K562 (cell line): Measurements from ENCODE around the gene LRRTM4. TPM values are rescaled to one million over a fixed set of nuclear protein-coding genes. Genes with fewer than 3 reads are reported as not detected.

Experiments used
- ATAC-seq: fragments of 200-7000 bp; cut with Tn5 transposase; 3 replicates; pipeline ENCODE4 v1.9.1; 2020; ENCODE audit warnings: moderate library complexity
- BruUV-seq: library from RNA; stranded (reverse); fragments of 400-500 nt; replicated peaks from 2 replicates; lab custom pipeline; 2021; lab: Mats Ljungman, UMichigan
- CTCF ChIA-PET: fragments of 300-600 bp; formaldehyde crosslinking; extraction: SDS; loops from one replicate; lab custom pipeline; 2021; ENCODE audit warnings: low intra/inter-chr PET ratio; lab: Yijun Ruan, JAX
- POLR2A ChIA-PET: fragments of 300-600, 350-650 bp; sonication (Branson Sonifier 250); formaldehyde crosslinking; extraction: SDS; loops from one replicate; lab custom pipeline; 2021; ENCODE audit warnings: antibody characterized with exemption, inconsistent platforms; lab: Yijun Ruan, JAX
- DNase-seq, 4 experiments: peaks; one replicate each; pipeline versions ENCODE4 v3.0.0 to v3.0.0-alpha.2; 2011 to 2018; ENCODE audit warnings: low spot score in 3 of 4, mixed read lengths in 3 of 4; ENCODE audit errors: extremely low read depth in 1 of 4
- FAIRE-seq: peaks from 2 replicates; lab custom pipeline; 2011; peaks lifted over from hg19 to GRCh38; lab: Jason Lieb, UNC
- H2AFZ ChIP-seq: 2 replicates; pipeline ENCODE4 v1.6.0; 2011; ENCODE audit warnings: low read depth, low read length, control low read depth, inconsistent platforms
- H3K27ac ChIP-seq: fragments of 200-600 bp; 3 replicates; pipeline ENCODE4 v1.8.0; 2011; ENCODE audit warnings: low read depth, mild to moderate bottlenecking, control low read depth, inconsistent platforms, low read length, moderate library complexity, mixed read lengths; ENCODE audit errors: extremely low read depth
- H3K27me3 ChIP-seq, 2 experiments: fragments of 300-600 bp in 1 of 2; 2 replicates in 1 of 2; 3 replicates in 1 of 2; pipeline versions ENCODE4 v1.6.0 to v1.8.0; 2011; ENCODE audit warnings: inconsistent platforms in 2 of 2, low read length in 2 of 2, mild to moderate bottlenecking in 1 of 2, mixed read lengths in 1 of 2, moderate library complexity in 1 of 2; ENCODE audit not compliant: control insufficient read depth in 2 of 2, insufficient read depth in 2 of 2
- H3K36me3 ChIP-seq: fragments of 300-600 bp; 3 replicates; pipeline ENCODE4 v1.8.0; 2011; ENCODE audit warnings: mild to moderate bottlenecking, low read length, inconsistent platforms; ENCODE audit not compliant: control insufficient read depth, insufficient read depth
- H3K4me1 ChIP-seq, 2 experiments: fragments of 200-600 bp in 1 of 2; replicated peaks in 1 of 2; 2 replicates in 1 of 2; 3 replicates in 1 of 2; pipeline versions ENCODE4 v1.5.1 to v1.8.0; 2011; ENCODE audit warnings: inconsistent platforms in 2 of 2, low read length in 2 of 2, mild to moderate bottlenecking in 1 of 2, mixed read lengths in 1 of 2, moderate library complexity in 1 of 2; ENCODE audit not compliant: control insufficient read depth in 2 of 2, insufficient read depth in 2 of 2
- H3K4me2 ChIP-seq: 2 replicates; pipeline ENCODE4 v1.6.1; 2011; ENCODE audit warnings: low read length, control low read depth, inconsistent platforms, mixed read lengths; ENCODE audit not compliant: insufficient read depth
- H3K4me3 ChIP-seq: fragments of 200-600 bp; sonication (generic), shearing (Covaris generic); 2 replicates; pipeline ENCODE4 v1.5.1; 2016; ENCODE audit warnings: control low read depth, inconsistent platforms
- H3K79me2 ChIP-seq: fragments of 200-600 bp; 3 replicates; pipeline ENCODE4 v1.8.0; 2011; ENCODE audit warnings: low read length, inconsistent platforms; ENCODE audit not compliant: control insufficient read depth, insufficient read depth
- H3K9ac ChIP-seq, 2 experiments: 2 replicates each; pipeline versions ENCODE4 v1.6.0 to v1.6.1; 2011; ENCODE audit warnings: low read depth in 2 of 2, low read length in 2 of 2, control low read depth in 1 of 2, inconsistent platforms in 1 of 2, mild to moderate bottlenecking in 1 of 2, mixed read lengths in 1 of 2; ENCODE audit not compliant: insufficient read depth in 1 of 2
- H3K9me1 ChIP-seq: one replicate; pipeline ENCODE4 v1.6.0; 2011; ENCODE audit warnings: inconsistent platforms, mild to moderate bottlenecking, low read length, moderate library complexity; ENCODE audit not compliant: control insufficient read depth, insufficient read depth
- H3K9me3 ChIP-seq: replicated peaks from 2 replicates; pipeline ENCODE4 v1.5.1; 2011; ENCODE audit warnings: low read depth, low read length, inconsistent platforms; ENCODE audit not compliant: control insufficient read depth, insufficient read depth
- H4K20me1 ChIP-seq: replicated peaks from 2 replicates; pipeline ENCODE4 v1.6.1; 2011; ENCODE audit warnings: low read length, inconsistent platforms, mixed read lengths; ENCODE audit not compliant: control insufficient read depth, insufficient read depth
- BCOR ChIP-seq: fragments of 450-650 bp; IDR thresholded peaks from 2 replicates; pipeline ENCODE4 v1.6.1; 2016
- CBFA2T3 ChIP-seq: fragments of 450-650 bp; IDR thresholded peaks from 2 replicates; pipeline ENCODE4 v1.6.1; 2017
- CHCHD3 ChIP-seq: fragments of 250-450 bp; sonication (Bioruptor Pico); IDR thresholded peaks from 2 replicates; pipeline ENCODE4 v2.1.2; 2022; ENCODE audit warnings: mild to moderate bottlenecking
- NONO ChIP-seq, 2 experiments: fragments of 200-400 bp in 1 of 2; fragments of 450-650 bp in 1 of 2; formaldehyde crosslinking in 1 of 2; IDR thresholded peaks; 2 replicates each; pipeline ENCODE4 v1.6.1; 2017; ENCODE audit warnings: low read depth in 2 of 2, mild to moderate bottlenecking in 2 of 2, moderate library complexity in 2 of 2, low read length in 1 of 2
- PYGO2 ChIP-seq: fragments of 450-650 bp; IDR thresholded peaks from 2 replicates; pipeline ENCODE4 v1.6.1; 2016; ENCODE audit warnings: mild to moderate bottlenecking, missing genetic modification characterization, moderate library complexity, missing compliant biosample characterization
- SAFB ChIP-seq: fragments of 200-400 bp; formaldehyde crosslinking; IDR thresholded peaks from 2 replicates; pipeline ENCODE4 v1.6.1; 2017; ENCODE audit warnings: low read depth, low read length, borderline replicate concordance
- TRIM28 ChIP-seq: fragments of 450-650 bp; IDR thresholded peaks from 2 replicates; pipeline ENCODE4 v1.6.1; 2017
- ZBED1 ChIP-seq: IDR thresholded peaks from 2 replicates; pipeline ENCODE4 v1.6.1; 2014
- ZNF282 ChIP-seq: sonication (generic); formaldehyde crosslinking; IDR thresholded peaks from 2 replicates; pipeline ENCODE4 v1.8.1; 2023; ENCODE audit warnings: missing genetic modification reagents
- ZNF398 ChIP-seq: fragments of 250-450 bp; sonication (Bioruptor Pico); IDR thresholded peaks from 2 replicates; pipeline ENCODE4 v1.8.0; 2021; ENCODE audit warnings: moderate library complexity, mild to moderate bottlenecking, inconsistent platforms
- ZNF407 ChIP-seq: fragments of 450-650 bp; IDR thresholded peaks from 2 replicates; pipeline ENCODE4 v1.6.1; 2016; ENCODE audit warnings: low read depth
- ZNF436 ChIP-seq: fragments of 250-450, 450-650 bp; sonication (Bioruptor Pico); formaldehyde crosslinking; IDR thresholded peaks from 2 replicates; pipeline ENCODE4 v1.7.0; 2020; ENCODE audit warnings: mild to moderate bottlenecking
- ZNF512 ChIP-seq: IDR thresholded peaks from 2 replicates; pipeline ENCODE4 v1.6.1; 2016; ENCODE audit warnings: missing genetic modification characterization, missing compliant biosample characterization
- ZNF699 ChIP-seq: fragments of 250-450 bp; sonication (Bioruptor Pico); IDR thresholded peaks from 2 replicates; pipeline ENCODE4 v1.8.0; 2021; ENCODE audit warnings: mild to moderate bottlenecking, moderate library complexity; ENCODE audit not compliant: insufficient replicate concordance
- WGBS: fragments of 100-300 bp; shearing (Covaris generic); methylation state at CpG from one replicate; pipeline ENCODE4 v1.1.6; 2016; ENCODE audit warnings: low coverage, mixed read lengths; ENCODE audit not compliant: insufficient coverage; ENCODE audit errors: missing lambda C conversion rate; 5-methylcytosine and 5-hydroxymethylcytosine counted together
- in situ Hi-C: fragments of 300-500 bp; cut with MboI; formaldehyde crosslinking; loops from 4 replicates; pipeline ENCODE4 v1.15.0; 2018; ENCODE audit warnings: inconsistent platforms, mixed read lengths
- intact Hi-C: fragments of 100-400 bp; cut with micrococcal nuclease; formaldehyde crosslinking; loops from 2 replicates; pipeline ENCODE4 v1.14.2; 2022
- polyA plus RNA-seq, 8 experiments: library from polyadenylated mRNA; depleted of rRNA in 4 of 8; stranded (reverse) in 5 of 8; unstranded in 3 of 8; fragments of >200 nt; fragmentation: Nextera tagmentation in 2 of 8; fragmentation: Illumina TruSeq in 1 of 8; extraction: Ambion mirVana in 2 of 8; extraction: Trizol in 1 of 8; gene quantifications; 2 replicates each; pipeline versions ENCODE4 v1.2.1 to v1.2.3, GENCODE V29; 2011 to 2014; ENCODE audit warnings: inconsistent platforms in 1 of 8, missing spikeins in 1 of 8
- total RNA-seq, 7 experiments: library from RNA; depleted of rRNA in 6 of 7; stranded (reverse); fragments of >200 nt in 6 of 7; fragmentation: Illumina TruSeq in 2 of 7; extraction: Trizol in 2 of 7; gene quantifications; 2 replicates each; pipeline versions ENCODE4 v1.2.1 to v1.2.3, GENCODE V29; 2011 to 2021; ENCODE audit warnings: low replicate concordance in 1 of 7

The LRRTM4 gene
- total and polyA plus RNA-seq, 9 of the 15 experiments (the other 6 are each of a cell fraction or from before 2014, with no cell fraction given) = 0.04 TPM; not detected in 6

- H3K27ac ChIP-seq = no peak overlapping the region
- ATAC-seq (no peak), DNase-seq (no peak), FAIRE-seq (no peak)
- no peak overlapping the region for H3K4me3 ChIP-seq
- CTCF ChIA-PET = no interaction called here
- H3K9me3 ChIP-seq = no peaks in the 10 kb centered on the region
- no peak overlapping the region for H3K9ac ChIP-seq
- in situ Hi-C loops = no loop called here
- no peaks in the 10 kb centered on the region for H3K4me1 ChIP-seq
- BruUV-seq = no TSS peak
- no peaks in the 10 kb centered on the region for H4K20me1 ChIP-seq
- no peak overlapping the region for H2AFZ ChIP-seq
- no peaks in the 10 kb centered on the region for H3K79me2 ChIP-seq
- WGBS = 0% methylated on average over 3 of the region's 3 CpGs
- no peaks in the 10 kb centered on the region for H3K36me3 ChIP-seq
- POLR2A ChIA-PET = no interaction called here
- intact Hi-C loops = no loop called here
- no peaks in the 10 kb centered on the region for H3K27me3 ChIP-seq
- no peaks in the 10 kb centered on the region for H3K9me1 ChIP-seq
- H3K4me2 ChIP-seq = no peak overlapping the region
- no peak for TF ChIP-seq ZNF699 (CRISPR knock-in tag)
- no peak for TF ChIP-seq ZNF512 (tag)
- TF ChIP-seq CHCHD3 = no peak
- no peak for TF ChIP-seq SAFB
- no peak for TF ChIP-seq BCOR
- TF ChIP-seq ZNF282 (CRISPR knock-in tag) = no peak
- TF ChIP-seq ZBED1 = no peak
- TF ChIP-seq ZNF436 = no peak
- TF ChIP-seq PYGO2 = no peak
- TF ChIP-seq ZNF398 = no peak
- TF ChIP-seq NONO (IDR thresholded peaks at IDR 0.05; ENCODE audit: low read depth in 2 of 2, low read length in 1 of 2) = no peak
- TF ChIP-seq ZNF407 = no peak
- no peak for TF ChIP-seq TRIM28
- no peak for TF ChIP-seq CBFA2T3
Observed at GRCh38 chr2:77310416-77310815, 211.8 kb downstream of the LRRTM4 start.
